Motor neuron (in vitro differentiated cells): Measurements from ENCODE around the gene NRP1. TPM values are rescaled to one million over a fixed set of nuclear protein-coding genes. Genes with fewer than 3 reads are reported as not detected.

Experiments
- ATAC-seq, 8 experiments: fragments of 200-7000 bp; cut with Tn5 transposase; replicated peaks in 6 of 8; 2 replicates each; pipeline ENCODE4 v1.8.0; 2021; ENCODE audit warnings: mild to moderate bottlenecking in 8 of 8, moderate library complexity in 8 of 8
- H3K27ac ChIP-seq, 2 donors: fragments of 250-450 bp; sonication (Bioruptor Pico); 2 replicates each; pipeline ENCODE4 v1.9.0; 2021; ENCODE audit warnings: antibody characterized with exemption in 2 of 2, mild to moderate bottlenecking in 2 of 2, moderate library complexity in 1 of 2
- H3K4me1 ChIP-seq, 2 donors: fragments of 250-450 bp; sonication (Bioruptor Pico); replicated peaks in 1 of 2; 2 replicates each; pipeline ENCODE4 v1.6.1; 2021; ENCODE audit warnings: antibody characterized with exemption in 2 of 2, mild to moderate bottlenecking in 2 of 2, moderate library complexity in 1 of 2
- H3K4me3 ChIP-seq, 5 donors: fragments of 250-450 bp; sonication (Bioruptor Pico); 2 replicates each; pipeline ENCODE4 v1.9.0; 2021; ENCODE audit warnings: antibody characterized with exemption in 5 of 5, mild to moderate bottlenecking in 5 of 5, moderate library complexity in 4 of 5
- WGBS, 10 experiments: fragments of 450-650 bp; shearing (Covaris generic); methylation state at CpG; one replicate each; pipeline ENCODE4 v1.0.0; 2022; 5-methylcytosine and 5-hydroxymethylcytosine counted together
- in situ Hi-C, 9 experiments: fragments of 400-800 bp; cut with MboI; loops; one replicate each; pipeline ENCODE4 v1.15.0; 2021; ENCODE audit warnings: low sequenced_read_pairs in 9 of 9, low pct_unique_long_range_greater_than_20kb in 2 of 9; ENCODE audit not compliant: unreplicated experiment in 9 of 9
- total RNA-seq, 8 experiments: library from RNA; unstranded; fragments of 300-600 nt; gene quantifications; 2 replicates each; pipeline versions ENCODE4 v1.2.3 to v1.2.4, GENCODE V29; 2022

NRP1 gene
- total RNA-seq, 8 experiments from 2014 or later: 35.7 to 84.8 (median 61.7) TPM

DNA sequence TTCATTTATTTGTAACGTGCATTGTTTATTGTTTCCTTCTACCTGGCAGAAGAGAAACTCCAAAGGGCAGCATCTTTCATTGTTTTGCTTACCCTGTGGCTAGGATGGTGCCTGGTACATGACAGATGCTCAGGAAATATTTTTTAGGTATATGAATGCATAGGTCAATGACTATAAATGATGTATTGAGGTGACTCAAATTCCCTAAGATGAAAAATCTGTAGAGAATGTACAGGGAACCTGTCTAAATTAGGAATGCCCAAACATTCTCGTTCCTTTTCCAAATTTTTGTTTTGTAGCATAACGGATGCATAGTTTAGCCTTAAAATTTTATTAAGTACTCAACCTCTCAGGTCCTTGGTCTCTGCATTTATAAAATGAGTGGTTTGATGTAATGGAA lies 71.6 kb downstream of the NRP1 start:
- WGBS, 10 experiments: 50 to 100% (median 84%) methylated on average over 2 to 3 of the region's 3 CpGs
- H3K27ac ChIP-seq: no peak overlapping the region

DNA sequence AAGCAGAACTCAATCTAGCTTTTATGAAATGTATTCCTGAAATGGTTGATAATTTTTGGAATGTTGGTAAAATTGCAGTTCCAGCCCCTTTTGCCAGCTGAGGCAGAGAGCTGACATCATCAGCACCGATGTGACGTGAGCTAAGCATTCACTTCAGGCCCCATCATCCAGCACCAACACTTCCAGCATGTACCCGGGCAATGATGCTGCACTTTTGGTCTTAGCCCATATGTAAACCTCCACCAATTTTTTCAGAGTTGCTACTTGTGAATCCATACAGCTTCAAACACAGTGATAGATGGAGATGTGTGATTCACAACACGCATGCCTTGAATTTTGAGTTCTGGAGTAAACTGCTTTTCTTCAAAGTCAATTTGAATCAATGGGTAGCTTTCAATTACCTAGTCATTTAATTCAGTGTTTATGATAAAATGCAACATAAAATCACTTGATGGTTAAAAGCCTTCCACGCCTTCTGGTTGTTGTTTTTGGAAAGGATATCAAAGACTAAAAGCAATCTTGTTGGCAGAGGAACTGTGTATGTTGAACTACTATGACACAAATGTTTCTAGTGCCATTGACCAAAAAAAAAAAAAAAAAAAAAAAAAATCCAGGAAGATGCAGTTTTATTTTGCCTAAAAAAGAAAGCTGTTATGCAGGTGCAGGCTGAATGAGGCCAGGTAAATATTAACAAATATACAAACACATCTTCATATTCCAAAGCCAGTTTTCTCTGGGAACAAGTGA lies 73.9 kb downstream of the NRP1 start:
- Histone ChIP-seq H3K4me3 (no peak overlapping the region), H3K4me1 (peaks cover 26 to 49% of the 10 kb centered on the region in 2 donors), H3K27ac (no peak overlapping the region)
- 76 to 100% (median 90%) methylated on average over 1 to 5 of the region's 5 CpGs for whole genome bisulfite sequencing, 10 experiments
- ATAC-seq: peak in 1 of 8 experiments; percentile 15
- in situ Hi-C loops: no loop called here

More for the DNA sequence above, 71.6 kb downstream of the NRP1 start:
- Histone ChIP-seq H3K4me1 (peaks cover 25 to 47% of the 10 kb centered on the region in 2 donors), H3K4me3 (no peak overlapping the region)
- in situ Hi-C loops: no loop called here
- ATAC-seq: no peak

DNA sequence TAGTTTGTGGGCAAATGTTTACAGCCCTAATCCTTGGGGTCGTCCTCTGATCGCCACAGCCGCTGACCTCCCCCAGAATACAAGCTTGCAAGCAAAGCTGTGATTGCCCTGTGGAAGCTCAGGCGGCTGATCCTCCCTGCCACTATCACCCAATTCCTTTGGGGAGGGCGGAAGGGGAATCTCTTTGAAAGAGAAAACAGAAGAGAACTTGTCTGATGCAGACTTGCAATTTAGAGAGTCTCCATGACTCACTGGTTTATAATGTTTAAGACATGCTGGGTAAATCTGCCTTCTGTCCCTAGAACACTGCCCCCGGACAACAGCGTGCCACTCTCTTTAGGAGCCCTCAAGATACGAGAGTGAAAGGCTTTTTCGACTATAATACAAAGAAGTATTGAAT lies 75.5 kb downstream of the NRP1 start:
- in situ Hi-C loops: no loop called here
- H3K27ac ChIP-seq: peak overlapping the region; percentile 4 to 42
- H3K4me3 ChIP-seq: no peak overlapping the region
- 36 to 100% (median 73%) methylated on average over 3 to 6 of the region's 9 CpGs; no CpG with 5 or more reads in 2 of the 10 experiments for WGBS, 10 experiments
- ATAC-seq: peak in 5 of 8 experiments; percentile 54 to 77 (median 64)
- peaks cover 17 to 38% of the 10 kb centered on the region in 2 donors for H3K4me1 ChIP-seq

DNA sequence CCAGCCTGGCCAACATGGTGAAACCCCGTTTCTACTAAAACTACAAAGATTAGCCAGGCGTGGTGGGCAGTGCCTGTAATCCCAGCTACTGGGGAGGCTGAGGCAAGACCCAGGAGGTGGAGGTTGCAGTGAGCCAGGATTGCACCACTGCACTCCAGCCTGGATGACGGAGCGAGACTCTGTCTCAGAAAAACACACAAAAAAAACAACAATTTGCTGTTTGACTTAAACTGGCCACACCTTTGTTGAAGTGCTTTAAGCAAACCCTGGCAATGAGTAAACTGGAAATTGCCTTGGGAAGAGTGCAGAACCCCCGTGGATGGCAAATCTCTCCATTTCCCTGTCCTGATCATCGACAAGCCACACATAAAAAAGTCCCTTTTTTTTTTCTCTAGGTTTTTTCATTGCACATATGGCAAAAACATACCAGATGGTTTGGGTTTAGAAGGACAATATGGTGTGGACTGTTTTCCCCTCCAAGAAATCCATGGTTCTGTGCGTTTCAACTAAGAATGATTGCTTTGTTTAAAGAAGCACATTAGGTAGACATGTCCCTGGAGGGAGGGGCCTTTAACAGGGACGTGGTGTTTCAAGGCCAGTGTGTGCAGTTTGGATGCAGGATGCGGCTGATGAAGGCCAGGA lies 76.9 kb downstream of the NRP1 start:
- 66 to 100% (median 85%) methylated on average over 1 to 8 of the region's 9 CpGs; no CpG with 5 or more reads in 1 of the 10 experiments for WGBS, 10 experiments
- H3K4me1 ChIP-seq: peaks cover 17 to 27% of the 10 kb centered on the region in 2 donors
- no peak overlapping the region for H3K27ac ChIP-seq
- ATAC-seq: no peak
- H3K4me3 ChIP-seq: no peak overlapping the region
- in situ Hi-C loops: no loop called here

DNA sequence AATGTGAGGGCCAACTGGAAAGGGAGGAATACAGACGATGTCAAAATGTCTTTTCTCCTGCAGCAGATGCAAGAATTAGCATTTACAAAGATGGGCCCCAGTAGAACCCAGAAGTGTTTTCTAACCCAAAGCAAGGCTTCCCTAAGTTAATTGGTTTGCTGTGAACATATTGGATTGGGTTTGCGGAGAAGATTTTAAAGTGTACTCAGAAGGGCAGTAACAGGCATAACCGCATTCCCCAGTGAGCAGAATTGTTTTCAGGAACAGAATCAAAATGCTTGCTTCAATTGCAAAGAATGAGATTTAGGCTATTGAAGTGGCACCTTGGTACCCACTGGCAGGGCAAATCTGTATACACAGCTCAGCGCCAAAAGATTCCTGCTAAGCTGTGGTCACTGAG lies 78.0 kb downstream of the NRP1 start:
- in situ Hi-C loops: no loop called here
- no peak overlapping the region for H3K4me3 ChIP-seq
- ATAC-seq: no peak
- 50 to 100% (median 96%) methylated on average over 1 to 3 of the region's 4 CpGs for WGBS, 10 experiments
- H3K4me1 ChIP-seq: peaks cover 17 to 27% of the 10 kb centered on the region in 2 donors
- H3K27ac ChIP-seq: no peak overlapping the region

DNA sequence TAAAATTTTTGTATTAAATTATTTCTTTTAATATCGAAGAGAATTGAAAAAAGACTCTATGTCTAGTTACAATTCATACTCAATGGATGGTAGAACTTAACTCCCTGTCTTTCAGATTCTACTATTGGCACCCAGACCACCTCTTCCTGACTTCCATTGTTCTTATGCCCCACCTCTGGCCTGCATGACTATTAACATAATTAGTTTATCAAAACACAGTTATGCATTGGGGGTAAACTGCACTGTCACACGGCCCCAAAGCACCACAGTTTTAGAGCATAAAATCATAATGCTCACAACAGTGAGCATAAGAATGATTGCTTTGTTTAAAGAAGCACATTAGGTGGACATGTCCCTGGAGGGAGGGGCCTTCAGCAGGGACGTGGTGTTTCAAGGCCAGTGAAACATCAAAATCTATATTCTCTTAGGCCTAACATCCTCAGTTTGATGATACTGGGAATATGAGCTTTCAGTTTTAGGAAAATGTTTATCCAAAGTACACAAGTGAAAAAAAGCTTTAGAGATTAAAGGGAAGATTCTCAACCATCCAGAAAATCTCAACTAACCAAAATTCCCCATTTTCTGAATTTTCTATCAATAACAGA lies 79.8 kb downstream of the NRP1 start:
- Histone ChIP-seq H3K4me3 (no peak overlapping the region), H3K4me1 (peaks cover 17 to 25% of the 10 kb centered on the region in 2 donors), H3K27ac (no peak overlapping the region)
- 48 to 100% (median 88%) methylated on average over 1 to 3 of the region's 3 CpGs; no CpG with 5 or more reads in 1 of the 10 experiments for WGBS, 10 experiments
- in situ Hi-C loops: no loop called here
- ATAC-seq: no peak

DNA sequence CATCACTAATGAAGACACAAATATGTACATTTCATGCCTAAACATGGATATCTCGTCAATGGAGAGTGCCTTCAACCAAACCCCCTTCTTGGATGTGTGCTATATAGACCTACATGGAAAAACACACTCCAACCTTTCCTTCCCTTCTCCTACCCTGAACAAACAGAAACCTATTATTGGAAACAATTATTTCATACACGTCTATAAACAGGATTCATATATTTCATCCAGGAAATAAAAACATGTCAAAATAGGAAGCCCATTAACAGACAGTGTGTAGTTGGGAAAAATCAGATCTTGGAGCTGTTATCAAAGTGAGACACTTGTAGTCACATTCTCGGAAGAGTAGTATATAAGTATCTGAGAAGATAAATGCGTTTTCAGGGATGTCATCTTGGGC lies 81.1 kb downstream of the NRP1 start:
- in situ Hi-C loops: no loop called here
- no peak overlapping the region for H3K4me3 ChIP-seq
- peaks cover 7 to 13% of the 10 kb centered on the region in 2 donors for H3K4me1 ChIP-seq
- whole genome bisulfite sequencing, 10 experiments: 85 to 100% (median 92%) methylated on average over 1 to 4 of the region's 4 CpGs; no CpG with 5 or more reads in 4 of the 10 experiments
- no peak overlapping the region for H3K27ac ChIP-seq
- ATAC-seq: no peak

DNA sequence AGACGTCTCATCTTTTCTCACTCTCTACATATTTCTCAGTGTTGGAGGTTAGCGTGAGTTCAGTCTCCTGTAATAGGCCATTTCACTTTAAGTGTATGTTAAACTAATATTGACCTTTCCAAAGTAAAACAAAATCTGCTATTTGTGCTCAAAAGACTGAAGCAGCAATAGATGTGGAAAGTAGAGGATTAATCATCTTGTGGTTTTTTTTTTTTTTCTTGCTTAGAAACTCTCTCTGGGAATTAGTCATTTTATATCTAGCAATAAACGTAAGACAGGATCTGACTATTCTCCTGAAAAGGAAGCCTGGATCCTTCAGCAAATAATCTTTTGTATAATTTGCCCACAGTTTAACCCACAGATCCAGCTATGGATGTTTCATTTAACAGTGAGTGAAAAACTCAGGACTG lies 81.7 kb downstream of the NRP1 start:
- ATAC-seq: peak in 1 of 8 experiments; percentile 25
- in situ Hi-C loops: no loop called here
- 33 to 100% (median 93%) methylated on average over 1 to 3 of the region's 3 CpGs; no CpG with 5 or more reads in 2 of the 10 experiments for WGBS, 10 experiments
- peaks cover under 1 to 7% of the 10 kb centered on the region in 2 donors for H3K4me1 ChIP-seq
- no peak overlapping the region for H3K4me3 ChIP-seq
- H3K27ac ChIP-seq: no peak overlapping the region

DNA sequence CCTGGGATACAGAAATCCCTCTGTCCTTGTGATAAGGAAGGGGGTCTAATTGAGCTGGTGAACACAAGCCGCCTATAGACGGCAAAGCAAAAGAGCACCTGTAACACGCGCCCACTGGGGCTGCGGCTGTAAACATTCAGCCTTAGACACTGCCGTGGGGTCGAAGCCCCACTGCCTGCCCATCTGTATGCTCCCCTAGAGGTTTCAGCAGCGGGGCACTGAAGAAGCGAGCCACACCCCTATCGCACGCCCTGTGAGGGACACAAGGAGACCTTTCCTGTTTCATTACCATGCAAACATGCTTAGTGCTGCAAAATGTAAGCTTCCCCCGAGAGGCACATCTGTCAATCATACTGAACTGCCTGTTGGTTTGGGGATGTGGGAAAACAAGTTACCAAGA lies 82.1 kb downstream of the NRP1 start:
- 80 to 100% (median 95%) methylated on average over 1 to 10 of the region's 12 CpGs; no CpG with 5 or more reads in 3 of the 10 experiments for WGBS, 10 experiments
- ATAC-seq: no peak
- Histone ChIP-seq H3K27ac (no peak overlapping the region), H3K4me3 (no peak overlapping the region), H3K4me1 (peaks cover 0 to 5% of the 10 kb centered on the region in 2 donors)
- in situ Hi-C loops: no loop called here

DNA sequence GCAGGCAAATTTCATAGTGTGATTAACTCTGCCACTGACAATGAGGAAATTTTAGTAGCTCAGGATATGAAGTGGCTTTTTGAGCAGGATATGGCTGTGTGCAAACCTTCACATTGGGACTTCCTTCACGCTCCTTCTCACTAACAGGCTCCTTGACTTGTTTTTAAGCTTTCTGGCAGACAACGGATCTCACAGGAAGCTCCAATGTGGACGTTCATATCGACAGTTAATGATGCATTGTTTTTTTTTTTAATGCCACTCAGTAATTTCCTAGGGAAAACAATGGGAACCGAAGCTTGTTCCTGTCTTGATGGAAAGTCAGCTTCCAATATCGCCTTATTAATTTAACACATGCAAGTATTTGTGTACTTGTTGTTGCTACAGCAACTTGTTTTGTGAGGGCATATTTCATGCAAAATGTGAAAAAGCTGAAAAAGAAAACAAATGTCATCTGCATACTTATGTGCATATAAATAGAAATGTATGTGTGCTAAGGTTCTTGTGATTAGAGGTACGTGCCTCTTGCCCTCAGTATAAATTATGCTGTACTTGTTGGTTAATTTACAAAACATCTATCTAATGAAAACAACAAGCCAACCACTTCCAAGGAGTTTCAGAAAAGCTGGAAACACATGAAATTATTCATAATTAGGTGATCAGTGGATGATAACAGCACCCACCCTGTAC lies 84.7 kb downstream of the NRP1 start:
- ATAC-seq: peak in 3 of 8 experiments; percentile 86 to 92 (median 89)
- WGBS, 10 experiments: 28 to 96% (median 82%) methylated on average over 2 to 7 of the region's 7 CpGs
- in situ Hi-C loops: no loop called here
- H3K27ac ChIP-seq: no peak overlapping the region
- H3K4me3 ChIP-seq: no peak overlapping the region
- H3K4me1 ChIP-seq: peaks cover 0 to 3% of the 10 kb centered on the region in 2 donors

DNA sequence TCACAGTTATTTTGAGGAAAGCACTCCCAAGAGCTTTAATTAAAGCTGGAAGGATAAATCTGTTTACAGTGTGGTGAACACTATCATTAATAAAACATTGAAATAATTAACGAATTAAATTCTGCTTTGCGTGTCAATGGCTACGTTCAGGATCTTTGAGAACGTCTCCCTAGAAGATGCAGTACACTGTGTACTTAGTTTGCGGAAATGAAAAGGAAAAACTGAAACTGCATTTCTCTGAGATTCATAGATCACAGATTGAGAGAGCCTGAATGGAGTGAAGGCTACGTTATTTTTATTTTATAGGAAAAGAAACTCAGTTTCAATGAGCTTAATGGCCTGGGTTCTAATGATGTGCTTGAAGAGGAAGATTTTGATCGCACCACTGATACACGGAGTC lies 85.3 kb downstream of the NRP1 start:
- no peak overlapping the region for H3K4me3 ChIP-seq
- 77 to 100% (median 95%) methylated on average over 1 to 8 of the region's 8 CpGs for WGBS, 10 experiments
- in situ Hi-C loops: no loop called here
- no peaks in the 10 kb centered on the region for H3K4me1 ChIP-seq
- no peak for ATAC-seq
- no peak overlapping the region for H3K27ac ChIP-seq

DNA sequence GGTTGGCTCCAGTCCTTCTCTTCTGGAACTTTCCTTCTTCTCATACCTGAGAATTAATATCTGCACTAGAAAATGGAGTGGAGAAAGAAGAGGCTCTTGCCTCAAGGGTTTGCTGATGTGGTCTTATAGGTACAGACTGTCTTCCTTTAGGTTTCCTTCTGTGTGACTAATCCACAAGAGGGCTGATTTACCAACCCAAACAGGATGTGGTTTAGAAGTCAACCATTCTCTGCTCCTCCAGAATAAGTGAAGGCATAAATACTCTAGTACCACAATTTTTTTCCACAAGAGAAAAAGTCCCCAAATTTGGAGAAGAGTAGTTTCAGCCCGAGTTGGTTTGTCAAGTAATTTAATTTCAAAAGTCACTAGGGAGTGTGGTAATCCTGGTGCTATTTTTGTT lies 85.8 kb downstream of the NRP1 start:
- ATAC-seq: no peak
- no peak overlapping the region for H3K27ac ChIP-seq
- WGBS, 10 experiments: 0 to 100% (median 69%) methylated on average over 1 of the region's 1 CpG; no CpG with 5 or more reads in 2 of the 10 experiments
- no peak overlapping the region for H3K4me3 ChIP-seq
- peaks cover 0 to 2% of the 10 kb centered on the region in 2 donors for H3K4me1 ChIP-seq
- in situ Hi-C loops: no loop called here
